Liver (tissue), 3 donors: ENCODE measurements around the gene TULP3.

Experiments used
- CTCF ChIP-seq: fragments of 150-350 bp; IDR thresholded peaks from 2 replicates; pipeline ENCODE4 v1.5.1; 2017; ENCODE audit warnings: improper control_type of control experiment, low read depth, low read length; ENCODE audit not compliant: missing input control
- JUND ChIP-seq, 2 donors: IDR thresholded peaks; 2 replicates each; pipeline ENCODE4 v1.6.1; 2016; ENCODE audit warnings: antibody characterized with exemption in 2 of 2
- RAD21 ChIP-seq, 2 donors: IDR thresholded peaks; 2 replicates each; pipeline ENCODE4 v1.6.1; 2016; ENCODE audit warnings: antibody characterized with exemption in 2 of 2, mild to moderate bottlenecking in 2 of 2
- REST ChIP-seq: IDR thresholded peaks from 2 replicates; pipeline ENCODE4 v1.6.1; 2016; ENCODE audit warnings: antibody characterized with exemption, mild to moderate bottlenecking
- RXRA ChIP-seq, 2 donors: IDR thresholded peaks; 2 replicates each; pipeline ENCODE4 v1.6.1; 2017 to 2018; ENCODE audit warnings: antibody characterized with exemption in 2 of 2, mild to moderate bottlenecking in 1 of 2
- TAF1 ChIP-seq: conservative IDR thresholded peaks from 2 replicates; pipeline ENCODE4 v1.6.1; 2016; ENCODE audit warnings: antibody characterized with exemption, mild to moderate bottlenecking
- ZBTB33 ChIP-seq: IDR thresholded peaks from 2 replicates; pipeline ENCODE4 v1.6.1; 2016; ENCODE audit warnings: antibody characterized with exemption
- donor health status: healthy.
- donor health status: healthy.

GRCh38 chr12:2925322-2925995, 34.8 kb downstream of the TULP3 start:
- TF ChIP-seq CTCF (no peak), REST (no peak), RXRA (IDR thresholded peaks at IDR 0.05) (no peak), TAF1 (no peak), JUND (IDR thresholded peaks at IDR 0.05) (no peak), RAD21 (IDR thresholded peaks at IDR 0.05) (no peak), ZBTB33 (no peak)
